22Rv1 (cell line): ENCODE results near the gene TWF1.

Experiments
- CTCF ChIP-seq: fragments of 450-650 bp; IDR thresholded peaks from 2 replicates; pipeline ENCODE4 v1.5.1; 2017; ENCODE audit warnings: mild to moderate bottlenecking
- ZFX ChIP-seq: fragments of 450-650 bp; IDR thresholded peaks from 2 replicates; pipeline ENCODE4 v1.6.1; 2017; ENCODE audit warnings: antibody characterized with exemption, borderline replicate concordance

GRCh38 chr12:43786899-43787693 is 19.0 kb downstream of the TWF1 start:
- TF ChIP-seq CTCF (no peak), ZFX (no peak)
